Cardiac septum (tissue), 1 donor: ENCODE measurements around the gene TMED1. TPM values are rescaled to one million over a fixed set of nuclear protein-coding genes. Genes with fewer than 3 reads are reported as not detected.

ENCODE experiments used
- microRNA-seq: library from miRNA; unstranded; fragments of <30 nt; microRNA quantifications from one replicate; pipeline ENCODE4 v1.2.0, GENCODE V29; 2020
- total RNA-seq: library from RNA; stranded (reverse); fragmentation: NEBNext Ultra II Directional; extraction: Animal tissue kit (Norgen Biotek cat#: 25700); gene quantifications from one replicate; pipeline ENCODE4 v1.2.1, GENCODE V29; 2021
- donor health status: DM: no; HTN: no; CAD: no.

Gene TMED1
- total RNA-seq, 1 donor from 2014 or later = 25.6 TPM

Small RNAs within 50 kb of the gene (microRNA-seq; reads per million reads assigned to microRNA genes)
- gene MIR199A1 (not detected), gene MIR6793 (not detected)

Other genes with a start within 250 kb of the TMED1 start
- gene AP1M2, start 248.9 kb downstream of the TMED1 start, total RNA-seq = not detected
- 114 TPM for gene SLC44A2, start 210.7 kb downstream of the TMED1 start, total RNA-seq
- 115 TPM for gene ILF3, start 181.9 kb downstream of the TMED1 start, total RNA-seq
- 24.9 TPM for gene QTRT1, start 134.8 kb downstream of the TMED1 start, total RNA-seq
- 138 TPM for gene DNM2, start 118.1 kb downstream of the TMED1 start, total RNA-seq
- 0.32 TPM for gene C19orf38, start 12.2 kb upstream of the TMED1 start, total RNA-seq
- gene CARM1, start 35.3 kb upstream of the TMED1 start, total RNA-seq = 28.1 TPM
- 20.8 TPM for gene YIPF2, start 92.4 kb upstream of the TMED1 start, total RNA-seq
- 14.1 TPM for gene TIMM29, start 92.6 kb upstream of the TMED1 start, total RNA-seq
- gene SMARCA4, start 124.8 kb upstream of the TMED1 start, total RNA-seq = 52.2 TPM